22Rv1 (cell line): Measurements from ENCODE around the gene CEP192.

Experiments
- H3K27ac ChIP-seq: fragments of 450-650 bp; 2 replicates; pipeline ENCODE4 v1.5.1; 2017
- CTCF ChIP-seq: fragments of 450-650 bp; IDR thresholded peaks from 2 replicates; pipeline ENCODE4 v1.5.1; 2017; ENCODE audit warnings: mild to moderate bottlenecking
- ZFX ChIP-seq: fragments of 450-650 bp; IDR thresholded peaks from 2 replicates; pipeline ENCODE4 v1.6.1; 2017; ENCODE audit warnings: antibody characterized with exemption, borderline replicate concordance

Gene CEP192

GRCh38 chr18:12958478-12958877, 32.7 kb upstream of the CEP192 start:
- H3K27ac ChIP-seq = no peak overlapping the region
- TF ChIP-seq CTCF = no peak
- TF ChIP-seq ZFX = no peak

- H3K27ac ChIP-seq = no peak overlapping the region
- TF ChIP-seq ZFX (no peak), CTCF (no peak)
Measured at GRCh38 chr18:12960395-12960794, 30.8 kb upstream of the CEP192 start.

GRCh38 chr18:12960853-12961397, 30.2 kb upstream of the CEP192 start:
- no peak overlapping the region for H3K27ac ChIP-seq
- no peak for TF ChIP-seq ZFX
- no peak for TF ChIP-seq CTCF

- no peak overlapping the region for H3K27ac ChIP-seq
- TF ChIP-seq CTCF = no peak
- no peak for TF ChIP-seq ZFX
Measured at GRCh38 chr18:12963069-12963468, 28.1 kb upstream of the CEP192 start.

- H3K27ac ChIP-seq = no peak overlapping the region
- TF ChIP-seq CTCF (no peak), ZFX (no peak)
Measured at GRCh38 chr18:12968115-12968514, 23.0 kb upstream of the CEP192 start.

- TF ChIP-seq ZFX (no peak), CTCF (no peak)
Measured at GRCh38 chr18:12968619-12969018, 22.5 kb upstream of the CEP192 start.

GRCh38 chr18:12973562-12974213, 17.5 kb upstream of the CEP192 start:
- H3K27ac ChIP-seq = no peak overlapping the region
- TF ChIP-seq ZFX = no peak
- TF ChIP-seq CTCF = no peak

More at GRCh38 chr18:12968619-12969018, 22.5 kb upstream of the CEP192 start:
- no peak overlapping the region for H3K27ac ChIP-seq
